ENCODE results near the gene STK32A. TPM values are rescaled to one million over a fixed set of nuclear protein-coding genes. Genes with fewer than 3 reads are reported as not detected.

The STK32A gene
- polyA plus RNA-seq, 1 donor (not counting 4 experiments of a cell fraction or from before 2014, with no cell fraction given) = 0.01 TPM

- no peak overlapping the region for H3K9ac ChIP-seq (ENCODE audit: control insufficient read depth, extremely low read depth, insufficient read depth, low read length)
- no peaks in the 10 kb centered on the region for H4K20me1 ChIP-seq (ENCODE audit: control insufficient read depth, extremely low read depth, insufficient read depth, low read length)
- TF ChIP-seq EZH2 (IDR thresholded peaks at IDR 0.05; ENCODE audit: low read length) = no peak
- no peak for TF ChIP-seq CTCF (optimal IDR thresholded peaks at IDR 0.05 in 1 of 3, IDR thresholded peaks at IDR 0.05 in 1 of 3, conservative IDR thresholded peaks at IDR 0.05 in 1 of 3; ENCODE audit: extremely low read depth in 1 of 3, insufficient read depth in 2 of 3, low read length in 3 of 3)
- H3K27me3 ChIP-seq (ENCODE audit: control insufficient read depth, extremely low read depth, insufficient read depth, low read length) = no peaks in the 10 kb centered on the region
- no peaks in the 10 kb centered on the region for H3K4me1 ChIP-seq (ENCODE audit: control insufficient read depth, extremely low read depth, insufficient read depth, low read length)
- dilution Hi-C loops (cut with MboI; ENCODE audit: extremely low pct_ligation_motif_present, low sequenced_read_pairs) = no loop called here
- no peaks in the 10 kb centered on the region for H3K36me3 ChIP-seq (ENCODE audit: control insufficient read depth in 2 of 2, extremely low read depth in 1 of 2, insufficient read depth in 2 of 2, low read length in 2 of 2)
- FAIRE-seq = no peak
- no peak overlapping the region for H3K4me3 ChIP-seq (ENCODE audit: control insufficient read depth in 2 of 3, extremely low read depth in 1 of 3, insufficient read depth in 2 of 3, low read depth in 1 of 3, low read length in 3 of 3)
- H3K27ac ChIP-seq (ENCODE audit: control insufficient read depth, insufficient read depth, low read length) = no peak overlapping the region
- no peaks in the 10 kb centered on the region for H3K9me3 ChIP-seq (ENCODE audit: control insufficient read depth, low read depth, low read length)
- H3K4me2 ChIP-seq (ENCODE audit: control insufficient read depth, extremely low read depth, insufficient read depth, low read depth, low read length) = no peak overlapping the region
- no peaks in the 10 kb centered on the region for H3K9me1 ChIP-seq (ENCODE audit: control insufficient read depth, extremely low read depth, insufficient read depth, low read length)
- DNase-seq (ENCODE audit: low read depth, low spot score) = no peak
- no peak overlapping the region for H2AFZ ChIP-seq (ENCODE audit: control insufficient read depth, low read length)
- H3K79me2 ChIP-seq (ENCODE audit: control insufficient read depth, insufficient read depth, low read length) = no peaks in the 10 kb centered on the region
Measured at GRCh38 chr5:147411359-147412319, 176.8 kb downstream of the STK32A start.

GRCh38 chr5:147412561-147412960 is 177.7 kb downstream of the STK32A start:
- dilution Hi-C loops (cut with MboI; ENCODE audit: extremely low pct_ligation_motif_present, low sequenced_read_pairs) = no loop called here
- FAIRE-seq = no peak
- Histone ChIP-seq H3K4me2 (ENCODE audit: control insufficient read depth, extremely low read depth, insufficient read depth, low read depth, low read length) (no peak overlapping the region), H3K9ac (ENCODE audit: control insufficient read depth, extremely low read depth, insufficient read depth, low read length) (no peak overlapping the region), H3K9me3 (ENCODE audit: control insufficient read depth, low read depth, low read length) (no peaks in the 10 kb centered on the region), H3K36me3 (ENCODE audit: control insufficient read depth in 2 of 2, extremely low read depth in 1 of 2, insufficient read depth in 2 of 2, low read length in 2 of 2) (no peaks in the 10 kb centered on the region), H3K4me1 (ENCODE audit: control insufficient read depth, extremely low read depth, insufficient read depth, low read length) (no peaks in the 10 kb centered on the region), H4K20me1 (ENCODE audit: control insufficient read depth, extremely low read depth, insufficient read depth, low read length) (no peaks in the 10 kb centered on the region), H3K79me2 (ENCODE audit: control insufficient read depth, insufficient read depth, low read length) (no peaks in the 10 kb centered on the region), H3K27me3 (ENCODE audit: control insufficient read depth, extremely low read depth, insufficient read depth, low read length) (no peaks in the 10 kb centered on the region), H3K27ac (ENCODE audit: control insufficient read depth, insufficient read depth, low read length) (no peak overlapping the region), H2AFZ (ENCODE audit: control insufficient read depth, low read length) (no peak overlapping the region), H3K9me1 (ENCODE audit: control insufficient read depth, extremely low read depth, insufficient read depth, low read length) (no peaks in the 10 kb centered on the region), H3K4me3 (ENCODE audit: control insufficient read depth in 2 of 3, extremely low read depth in 1 of 3, insufficient read depth in 2 of 3, low read depth in 1 of 3, low read length in 3 of 3) (no peak overlapping the region)
- DNase-seq (ENCODE audit: low read depth, low spot score) = no peak
- no peak for TF ChIP-seq EZH2 (IDR thresholded peaks at IDR 0.05; ENCODE audit: low read length)
- TF ChIP-seq CTCF (optimal IDR thresholded peaks at IDR 0.05 in 1 of 3, IDR thresholded peaks at IDR 0.05 in 1 of 3, conservative IDR thresholded peaks at IDR 0.05 in 1 of 3; ENCODE audit: extremely low read depth in 1 of 3, insufficient read depth in 2 of 3, low read length in 3 of 3) = no peak

Measured in keratinocyte (primary cell).